GM19238 (cell line): Measurements from ENCODE around the gene ALDH3A1.

Source experiments
- DNase-seq: peaks from one replicate; pipeline ENCODE4 v3.0.0; 2011; ENCODE audit warnings: low spot score; ENCODE audit not compliant: insufficient read length

ALDH3A1 gene

GRCh38 chr17:19741832-19742457, 6.2 kb downstream of the ALDH3A1 start:
- DNase-seq = no peak

- DNase-seq = no peak
Measured at GRCh38 chr17:19740933-19741332, 7.2 kb downstream of the ALDH3A1 start.

GRCh38 chr17:19739241-19740201, 8.6 kb downstream of the ALDH3A1 start:
- no peak for DNase-seq

- DNase-seq = no peak
Measured at GRCh38 chr17:19738757-19739156, 9.3 kb downstream of the ALDH3A1 start.

- no peak for DNase-seq
Measured at GRCh38 chr17:19738073-19738449, 10.0 kb downstream of the ALDH3A1 start.

- DNase-seq = no peak
Measured at GRCh38 chr17:19737305-19738072, 10.6 kb downstream of the ALDH3A1 start.

GRCh38 chr17:19736071-19736470, 12.0 kb downstream of the ALDH3A1 start:
- DNase-seq = no peak

GRCh38 chr17:19733953-19734526, 14.1 kb downstream of the ALDH3A1 start:
- no peak for DNase-seq

GRCh38 chr17:19731626-19732025, 16.5 kb downstream of the ALDH3A1 start:
- DNase-seq = no peak

- DNase-seq = no peak
Measured at GRCh38 chr17:19730843-19731242, 17.3 kb downstream of the ALDH3A1 start.

GRCh38 chr17:19729900-19730299, 18.2 kb downstream of the ALDH3A1 start:
- DNase-seq = no peak

- DNase-seq = no peak
Measured at GRCh38 chr17:19728084-19728495, 20.0 kb downstream of the ALDH3A1 start.

GRCh38 chr17:19727501-19728078, 20.5 kb downstream of the ALDH3A1 start:
- DNase-seq = no peak

GRCh38 chr17:19726631-19727376, 21.3 kb downstream of the ALDH3A1 start:
- DNase-seq = no peak

GRCh38 chr17:19725486-19725885, 22.6 kb downstream of the ALDH3A1 start:
- no peak for DNase-seq

GRCh38 chr17:19724501-19725420, 23.3 kb downstream of the ALDH3A1 start:
- no peak for DNase-seq

- no peak for DNase-seq
Measured at GRCh38 chr17:19723964-19724363, 24.1 kb downstream of the ALDH3A1 start.

- DNase-seq = no peak
Measured at GRCh38 chr17:19720631-19721426, 27.3 kb downstream of the ALDH3A1 start.

GRCh38 chr17:19720210-19720475, 28.0 kb downstream of the ALDH3A1 start:
- DNase-seq = no peak
